ENCODE measurements around the gene UFC1. TPM values are rescaled to one million over a fixed set of nuclear protein-coding genes. Genes with fewer than 3 reads are reported as not detected.

UFC1 gene
- total and polyA plus RNA-seq, 2 donors (not counting 3 experiments of a cell fraction or from before 2014, with no cell fraction given) = 102 to 149 TPM

GRCh38 chr1:161131523-161132409, 22.0 kb upstream of the UFC1 start:
- BruUV-seq (replicated peaks) = no TSS peak
- ChIA-PET POLR2A (interaction anchor here (0.6 to 2.8 kb wide), 5 partner anchors 11 to 87 kb away, joined by 4 to 11 read pairs (median 7); partner anchors contain the start of genes NIT1, PFDN2 and UFC1), CTCF (interaction anchor here (0.8 to 2.9 kb wide), 10 partner anchors 13 to 297 kb away, joined by 3 to 14 read pairs (median 5); partner anchors contain the start of genes KLHDC9, NIT1, PFDN2 and PPOX)
- peak overlapping the region; percentile 80 for H3K4me2 ChIP-seq (ENCODE audit: insufficient read depth, low read length)
- FAIRE-seq (no peak), DNase-seq (ENCODE audit: low read depth, low spot score) (peak; percentile 31)
- H3K79me2 ChIP-seq (ENCODE audit: control insufficient read depth, insufficient read depth, low read length) = peaks cover 65% of the 10 kb centered on the region
- peak overlapping the region; percentile 65 for H2AFZ ChIP-seq (ENCODE audit: low read depth, low read length)
- dilution Hi-C loops (cut with MboI; ENCODE audit: extremely low pct_ligation_motif_present, low sequenced_read_pairs) (no loop called here), intact Hi-C loops (cut with micrococcal nuclease) (loop anchor here (1.0 kb wide), 1 partner anchor 13 kb away; the partner anchor contains the start of genes NIT1 and PFDN2)
- H3K4me1 ChIP-seq (ENCODE audit: control insufficient read depth, extremely low read depth, insufficient read depth, low read length) = peaks cover 26% of the 10 kb centered on the region
- TF ChIP-seq EZH2 (IDR thresholded peaks at IDR 0.05; ENCODE audit: borderline replicate concordance, low read depth, low read length, severe bottlenecking) = no peak
- no peak for TF ChIP-seq GATA2 (IDR thresholded peaks at IDR 0.05; ENCODE audit: insufficient read depth, insufficient read length, low read depth, low read length)
- TF ChIP-seq, protein P1, sequence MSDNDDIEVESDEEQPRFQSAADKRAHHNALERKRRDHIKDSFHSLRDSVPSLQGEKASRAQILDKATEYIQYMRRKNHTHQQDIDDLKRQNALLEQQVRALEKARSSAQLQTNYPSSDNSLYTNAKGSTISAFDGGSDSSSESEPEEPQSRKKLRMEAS (IDR thresholded peaks at IDR 0.05; ENCODE audit: insufficient read depth, insufficient read length) = no peak
- TF ChIP-seq POLR2A (IDR thresholded peaks at IDR 0.05; ENCODE audit: low read depth, low read length) = no peak
- no peaks in the 10 kb centered on the region for H3K27me3 ChIP-seq (ENCODE audit: control insufficient read depth in 2 of 2, insufficient read depth in 2 of 2, low read length in 2 of 2)
- no peaks in the 10 kb centered on the region for H4K20me1 ChIP-seq (replicated peaks; ENCODE audit: control insufficient read depth, extremely low read depth, insufficient read depth, low read length)
- H3K9me3 ChIP-seq (replicated peaks; ENCODE audit: control insufficient read depth, insufficient read depth, low read length) = no peaks in the 10 kb centered on the region
- H3K36me3 ChIP-seq (ENCODE audit: control insufficient read depth in 2 of 2, extremely low read depth in 1 of 2, insufficient read depth in 2 of 2, low read length in 2 of 2) = peaks cover 7 to 10% of the 10 kb centered on the region in 2 experiments
- peak overlapping the region; percentile 90 to 100 (median 94) for H3K4me3 ChIP-seq (replicated peaks in 1 of 3; ENCODE audit: insufficient read depth in 1 of 3, low read depth in 1 of 3, low read length in 3 of 3)
- peak overlapping the region; percentile 85 for H3K27ac ChIP-seq (ENCODE audit: insufficient read depth, low read depth, low read length)
- peak overlapping the region; percentile 90 for H3K9ac ChIP-seq (replicated peaks; ENCODE audit: extremely low read depth, insufficient read depth, low read length)
- no peaks in the 10 kb centered on the region for H3K9me1 ChIP-seq (replicated peaks; ENCODE audit: control insufficient read depth, extremely low read depth, insufficient read depth, low read length)

Measured in endothelial cell of umbilical vein (primary cell).